ENCODE measurements around the gene VAMP8.
A peak's percentile ranks its signal among the peaks of the same experiment; 100 is the strongest.

The VAMP8 gene

GRCh38 chr2:85545780-85546240 is 31.6 kb upstream of the VAMP8 start:
- Histone ChIP-seq H3K4me1 (ENCODE audit: control insufficient read depth in 5 of 5, insufficient read depth in 5 of 5, low read length in 5 of 5) (peaks cover 0 to 24% (median 14%) of the 10 kb centered on the region in 5 donors), H3K9ac (ENCODE audit: low read length in 5 of 5) (no peak overlapping the region), H3K9me3 (ENCODE audit: control insufficient read depth in 5 of 5, low read length in 5 of 5) (no peaks in the 10 kb centered on the region), H3K4me3 (ENCODE audit: low read depth in 1 of 5, low read length in 5 of 5) (no peak overlapping the region), H3K27ac (ENCODE audit: low read depth, low read length) (no peak overlapping the region), H3K27me3 (ENCODE audit: control insufficient read depth in 5 of 5, insufficient read depth in 4 of 5, low read length in 5 of 5) (no peaks in the 10 kb centered on the region), H3K36me3 (ENCODE audit: control insufficient read depth in 5 of 5, insufficient read depth in 5 of 5, low read length in 5 of 5) (peaks cover 50 to 95% (median 61%) of the 10 kb centered on the region in 5 donors)

- no peaks in the 10 kb centered on the region for H3K27me3 ChIP-seq (ENCODE audit: control insufficient read depth in 5 of 5, insufficient read depth in 4 of 5, low read length in 5 of 5)
- no peak overlapping the region for H3K27ac ChIP-seq (ENCODE audit: low read depth, low read length)
- no peak overlapping the region for H3K9ac ChIP-seq (ENCODE audit: low read length in 5 of 5)
- peaks cover 41 to 95% (median 60%) of the 10 kb centered on the region in 5 donors for H3K36me3 ChIP-seq (ENCODE audit: control insufficient read depth in 5 of 5, insufficient read depth in 5 of 5, low read length in 5 of 5)
- peaks cover 0 to 25% (median 3%) of the 10 kb centered on the region in 5 donors for H3K4me1 ChIP-seq (ENCODE audit: control insufficient read depth in 5 of 5, insufficient read depth in 5 of 5, low read length in 5 of 5)
- H3K9me3 ChIP-seq (ENCODE audit: control insufficient read depth in 5 of 5, low read length in 5 of 5) = no peaks in the 10 kb centered on the region
- H3K4me3 ChIP-seq (ENCODE audit: low read depth in 1 of 5, low read length in 5 of 5) = no peak overlapping the region
Measured at GRCh38 chr2:85547089-85547858, 30.1 kb upstream of the VAMP8 start.

- Histone ChIP-seq H3K27ac (ENCODE audit: low read depth, low read length) (no peak overlapping the region), H3K36me3 (ENCODE audit: control insufficient read depth in 5 of 5, insufficient read depth in 5 of 5, low read length in 5 of 5) (peaks cover 37 to 95% (median 60%) of the 10 kb centered on the region in 5 donors)
Measured at GRCh38 chr2:85547859-85548607, 29.4 kb upstream of the VAMP8 start.

GRCh38 chr2:85548608-85548900 is 28.8 kb upstream of the VAMP8 start:
- Histone ChIP-seq H3K36me3 (ENCODE audit: control insufficient read depth in 5 of 5, insufficient read depth in 5 of 5, low read length in 5 of 5) (peaks cover 33 to 95% (median 60%) of the 10 kb centered on the region in 5 donors), H3K9me3 (ENCODE audit: control insufficient read depth in 5 of 5, low read length in 5 of 5) (no peaks in the 10 kb centered on the region), H3K27ac (ENCODE audit: low read depth, low read length) (no peak overlapping the region)

More at GRCh38 chr2:85547859-85548607, 29.4 kb upstream of the VAMP8 start:
- H3K4me3 ChIP-seq (ENCODE audit: low read depth in 1 of 5, low read length in 5 of 5) = no peak overlapping the region
- peaks cover 0 to 22% (median 5%) of the 10 kb centered on the region in 5 donors for H3K4me1 ChIP-seq (ENCODE audit: control insufficient read depth in 5 of 5, insufficient read depth in 5 of 5, low read length in 5 of 5)
- no peaks in the 10 kb centered on the region for H3K9me3 ChIP-seq (ENCODE audit: control insufficient read depth in 5 of 5, low read length in 5 of 5)
- H3K9ac ChIP-seq (ENCODE audit: low read length in 5 of 5) = no peak overlapping the region
- H3K27me3 ChIP-seq (ENCODE audit: control insufficient read depth in 5 of 5, insufficient read depth in 4 of 5, low read length in 5 of 5) = no peaks in the 10 kb centered on the region

GRCh38 chr2:85549095-85549494 is 28.3 kb upstream of the VAMP8 start:
- no peak overlapping the region for H3K9ac ChIP-seq (ENCODE audit: low read length in 5 of 5)
- H3K27ac ChIP-seq (ENCODE audit: low read depth, low read length) = no peak overlapping the region
- no peaks in the 10 kb centered on the region for H3K9me3 ChIP-seq (ENCODE audit: control insufficient read depth in 5 of 5, low read length in 5 of 5)
- peaks cover 0 to 22% (median 5%) of the 10 kb centered on the region in 5 donors for H3K4me1 ChIP-seq (ENCODE audit: control insufficient read depth in 5 of 5, insufficient read depth in 5 of 5, low read length in 5 of 5)
- peaks cover 27 to 94% (median 64%) of the 10 kb centered on the region in 5 donors for H3K36me3 ChIP-seq (ENCODE audit: control insufficient read depth in 5 of 5, insufficient read depth in 5 of 5, low read length in 5 of 5)
- H3K4me3 ChIP-seq (ENCODE audit: low read depth in 1 of 5, low read length in 5 of 5) = no peak overlapping the region
- no peaks in the 10 kb centered on the region for H3K27me3 ChIP-seq (ENCODE audit: control insufficient read depth in 5 of 5, insufficient read depth in 4 of 5, low read length in 5 of 5)

More at GRCh38 chr2:85548608-85548900, 28.8 kb upstream of the VAMP8 start:
- no peaks in the 10 kb centered on the region for H3K27me3 ChIP-seq (ENCODE audit: control insufficient read depth in 5 of 5, insufficient read depth in 4 of 5, low read length in 5 of 5)
- H3K4me1 ChIP-seq (ENCODE audit: control insufficient read depth in 5 of 5, insufficient read depth in 5 of 5, low read length in 5 of 5) = peaks cover 0 to 22% (median 5%) of the 10 kb centered on the region in 5 donors
- no peak overlapping the region for H3K4me3 ChIP-seq (ENCODE audit: low read depth in 1 of 5, low read length in 5 of 5)
- no peak overlapping the region for H3K9ac ChIP-seq (ENCODE audit: low read length in 5 of 5)

- H3K27ac ChIP-seq (ENCODE audit: low read depth, low read length) = no peak overlapping the region
- no peaks in the 10 kb centered on the region for H3K9me3 ChIP-seq (ENCODE audit: control insufficient read depth in 5 of 5, low read length in 5 of 5)
- peaks cover 22 to 94% (median 66%) of the 10 kb centered on the region in 5 donors for H3K36me3 ChIP-seq (ENCODE audit: control insufficient read depth in 5 of 5, insufficient read depth in 5 of 5, low read length in 5 of 5)
- peaks cover 0 to 22% (median 5%) of the 10 kb centered on the region in 5 donors for H3K4me1 ChIP-seq (ENCODE audit: control insufficient read depth in 5 of 5, insufficient read depth in 5 of 5, low read length in 5 of 5)
- no peaks in the 10 kb centered on the region for H3K27me3 ChIP-seq (ENCODE audit: control insufficient read depth in 5 of 5, insufficient read depth in 4 of 5, low read length in 5 of 5)
- peak overlapping the region in 1 of 5 donors; percentile 0 for H3K4me3 ChIP-seq (ENCODE audit: low read depth in 1 of 5, low read length in 5 of 5)
- no peak overlapping the region for H3K9ac ChIP-seq (ENCODE audit: low read length in 5 of 5)
Measured at GRCh38 chr2:85549826-85550225, 27.6 kb upstream of the VAMP8 start.

GRCh38 chr2:85550486-85550885 is 26.9 kb upstream of the VAMP8 start:
- Histone ChIP-seq H3K4me3 (ENCODE audit: low read depth in 1 of 5, low read length in 5 of 5) (no peak overlapping the region), H3K4me1 (ENCODE audit: control insufficient read depth in 5 of 5, insufficient read depth in 5 of 5, low read length in 5 of 5) (peaks cover 0 to 22% (median 5%) of the 10 kb centered on the region in 5 donors), H3K36me3 (ENCODE audit: control insufficient read depth in 5 of 5, insufficient read depth in 5 of 5, low read length in 5 of 5) (peaks cover 18 to 94% (median 67%) of the 10 kb centered on the region in 5 donors), H3K27ac (ENCODE audit: low read depth, low read length) (no peak overlapping the region), H3K27me3 (ENCODE audit: control insufficient read depth in 5 of 5, insufficient read depth in 4 of 5, low read length in 5 of 5) (no peaks in the 10 kb centered on the region), H3K9me3 (ENCODE audit: control insufficient read depth in 5 of 5, low read length in 5 of 5) (no peaks in the 10 kb centered on the region), H3K9ac (ENCODE audit: low read length in 5 of 5) (peak overlapping the region in 1 of 5 donors; percentile 9)

GRCh38 chr2:85551698-85552678 is 25.4 kb upstream of the VAMP8 start:
- Histone ChIP-seq H3K36me3 (ENCODE audit: control insufficient read depth in 5 of 5, insufficient read depth in 5 of 5, low read length in 5 of 5) (peaks cover 17 to 89% (median 58%) of the 10 kb centered on the region in 5 donors), H3K4me1 (ENCODE audit: control insufficient read depth in 5 of 5, insufficient read depth in 5 of 5, low read length in 5 of 5) (peaks cover 0 to 22% (median 5%) of the 10 kb centered on the region in 5 donors), H3K27ac (ENCODE audit: low read depth, low read length) (no peak overlapping the region)

GRCh38 chr2:85553184-85553583 is 24.2 kb upstream of the VAMP8 start:
- Histone ChIP-seq H3K27ac (ENCODE audit: low read depth, low read length) (no peak overlapping the region), H3K27me3 (ENCODE audit: control insufficient read depth in 5 of 5, insufficient read depth in 4 of 5, low read length in 5 of 5) (no peaks in the 10 kb centered on the region), H3K4me3 (ENCODE audit: low read depth in 1 of 5, low read length in 5 of 5) (no peak overlapping the region), H3K9ac (ENCODE audit: low read length in 5 of 5) (no peak overlapping the region), H3K4me1 (ENCODE audit: control insufficient read depth in 5 of 5, insufficient read depth in 5 of 5, low read length in 5 of 5) (peaks cover 0 to 22% (median 5%) of the 10 kb centered on the region in 5 donors), H3K9me3 (ENCODE audit: control insufficient read depth in 5 of 5, low read length in 5 of 5) (no peaks in the 10 kb centered on the region), H3K36me3 (ENCODE audit: control insufficient read depth in 5 of 5, insufficient read depth in 5 of 5, low read length in 5 of 5) (peaks cover 17 to 90% (median 64%) of the 10 kb centered on the region in 5 donors)

More at GRCh38 chr2:85551698-85552678, 25.4 kb upstream of the VAMP8 start:
- no peaks in the 10 kb centered on the region for H3K27me3 ChIP-seq (ENCODE audit: control insufficient read depth in 5 of 5, insufficient read depth in 4 of 5, low read length in 5 of 5)
- H3K9ac ChIP-seq (ENCODE audit: low read length in 5 of 5) = no peak overlapping the region
- no peaks in the 10 kb centered on the region for H3K9me3 ChIP-seq (ENCODE audit: control insufficient read depth in 5 of 5, low read length in 5 of 5)
- H3K4me3 ChIP-seq (ENCODE audit: low read depth in 1 of 5, low read length in 5 of 5) = no peak overlapping the region
